ENCODE results near the gene GDI2.

DNA sequence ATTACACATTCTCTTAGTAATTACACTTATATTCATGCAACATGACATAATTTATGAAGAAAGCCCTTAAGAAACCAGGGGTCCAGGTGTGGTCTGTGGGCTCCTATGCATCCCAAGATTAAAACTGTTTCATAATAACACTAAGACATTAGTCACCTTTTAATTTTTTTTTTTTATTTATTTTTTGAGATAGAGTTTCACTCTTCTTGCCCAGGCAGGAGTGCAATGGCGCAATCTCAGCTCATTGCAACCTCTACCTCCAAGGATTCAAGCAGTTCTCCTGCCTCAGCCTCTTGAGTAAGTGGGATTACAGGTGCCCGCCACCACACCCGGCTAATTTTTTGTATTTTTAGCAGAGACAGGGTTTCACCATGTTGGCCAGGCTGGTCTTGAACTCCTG, 12.5 kb downstream of the GDI2 start:
- TF ChIP-seq, protein P1, sequence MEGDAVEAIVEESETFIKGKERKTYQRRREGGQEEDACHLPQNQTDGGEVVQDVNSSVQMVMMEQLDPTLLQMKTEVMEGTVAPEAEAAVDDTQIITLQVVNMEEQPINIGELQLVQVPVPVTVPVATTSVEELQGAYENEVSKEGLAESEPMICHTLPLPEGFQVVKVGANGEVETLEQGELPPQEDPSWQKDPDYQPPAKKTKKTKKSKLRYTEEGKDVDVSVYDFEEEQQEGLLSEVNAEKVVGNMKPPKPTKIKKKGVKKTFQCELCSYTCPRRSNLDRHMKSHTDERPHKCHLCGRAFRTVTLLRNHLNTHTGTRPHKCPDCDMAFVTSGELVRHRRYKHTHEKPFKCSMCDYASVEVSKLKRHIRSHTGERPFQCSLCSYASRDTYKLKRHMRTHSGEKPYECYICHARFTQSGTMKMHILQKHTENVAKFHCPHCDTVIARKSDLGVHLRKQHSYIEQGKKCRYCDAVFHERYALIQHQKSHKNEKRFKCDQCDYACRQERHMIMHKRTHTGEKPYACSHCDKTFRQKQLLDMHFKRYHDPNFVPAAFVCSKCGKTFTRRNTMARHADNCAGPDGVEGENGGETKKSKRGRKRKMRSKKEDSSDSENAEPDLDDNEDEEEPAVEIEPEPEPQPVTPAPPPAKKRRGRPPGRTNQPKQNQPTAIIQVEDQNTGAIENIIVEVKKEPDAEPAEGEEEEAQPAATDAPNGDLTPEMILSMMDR (IDR thresholded peaks at IDR 0.05) = no peak
- TF ChIP-seq POLR2A (IDR thresholded peaks at IDR 0.05) = no peak
- no peak for TF ChIP-seq POLR2AphosphoS5 (IDR thresholded peaks at IDR 0.05)
- no peak for TF ChIP-seq EP300 (IDR thresholded peaks at IDR 0.05; ENCODE audit: low read depth)

Measured in transverse colon (tissue), 4 donors.